Skeletal muscle tissue (tissue), 4 donors: Measurements from ENCODE around the gene DIS3L2. TPM values are rescaled to one million over a fixed set of nuclear protein-coding genes. Genes with fewer than 3 reads are reported as not detected.
"Not testable (repeated sequence)": the region's sequence is repeated elsewhere in the genome, so short reads cannot be mapped to it uniquely, and the experiment has no call there.

ENCODE experiments used
- H3K27ac ChIP-seq: one replicate; pipeline ENCODE4 v1.7.0; 2013; ENCODE audit warnings: mild to moderate bottlenecking, low read depth, low read length, inconsistent platforms
- H3K27me3 ChIP-seq, 3 donors: one replicate each; pipeline ENCODE4 v1.7.0; 2013; ENCODE audit warnings: low read length in 3 of 3; ENCODE audit not compliant: control insufficient read depth in 3 of 3, insufficient read depth in 3 of 3
- H3K36me3 ChIP-seq, 3 donors: one replicate each; pipeline ENCODE4 v1.7.0; 2013; ENCODE audit warnings: low read length in 3 of 3; ENCODE audit not compliant: control insufficient read depth in 3 of 3, insufficient read depth in 3 of 3
- H3K4me1 ChIP-seq, 3 donors: one replicate each; pipeline ENCODE4 v1.7.0; 2013; ENCODE audit warnings: low read length in 3 of 3, mild to moderate bottlenecking in 3 of 3; ENCODE audit not compliant: control insufficient read depth in 3 of 3, insufficient read depth in 3 of 3
- H3K4me3 ChIP-seq, 3 donors: one replicate each; pipeline ENCODE4 v1.7.0; 2013; ENCODE audit warnings: low read length in 3 of 3
- H3K9ac ChIP-seq, 3 donors: one replicate each; pipeline ENCODE4 v1.7.0; 2013; ENCODE audit warnings: low read length in 3 of 3, mild to moderate bottlenecking in 3 of 3, moderate library complexity in 2 of 3, low read depth in 1 of 3
- H3K9me3 ChIP-seq, 3 donors: one replicate each; pipeline ENCODE4 v1.7.0; 2013; ENCODE audit warnings: low read length in 3 of 3; ENCODE audit not compliant: control insufficient read depth in 3 of 3
- total RNA-seq: library from RNA; depleted of rRNA; stranded (reverse); fragments of >200 nt; gene quantifications from one replicate; pipeline ENCODE4 v1.2.3, GENCODE V29; 2014
- donor health status: Osteomylitis.

Gene DIS3L2
- total RNA-seq, 1 donor from 2014 or later = 24.0 TPM

DNA sequence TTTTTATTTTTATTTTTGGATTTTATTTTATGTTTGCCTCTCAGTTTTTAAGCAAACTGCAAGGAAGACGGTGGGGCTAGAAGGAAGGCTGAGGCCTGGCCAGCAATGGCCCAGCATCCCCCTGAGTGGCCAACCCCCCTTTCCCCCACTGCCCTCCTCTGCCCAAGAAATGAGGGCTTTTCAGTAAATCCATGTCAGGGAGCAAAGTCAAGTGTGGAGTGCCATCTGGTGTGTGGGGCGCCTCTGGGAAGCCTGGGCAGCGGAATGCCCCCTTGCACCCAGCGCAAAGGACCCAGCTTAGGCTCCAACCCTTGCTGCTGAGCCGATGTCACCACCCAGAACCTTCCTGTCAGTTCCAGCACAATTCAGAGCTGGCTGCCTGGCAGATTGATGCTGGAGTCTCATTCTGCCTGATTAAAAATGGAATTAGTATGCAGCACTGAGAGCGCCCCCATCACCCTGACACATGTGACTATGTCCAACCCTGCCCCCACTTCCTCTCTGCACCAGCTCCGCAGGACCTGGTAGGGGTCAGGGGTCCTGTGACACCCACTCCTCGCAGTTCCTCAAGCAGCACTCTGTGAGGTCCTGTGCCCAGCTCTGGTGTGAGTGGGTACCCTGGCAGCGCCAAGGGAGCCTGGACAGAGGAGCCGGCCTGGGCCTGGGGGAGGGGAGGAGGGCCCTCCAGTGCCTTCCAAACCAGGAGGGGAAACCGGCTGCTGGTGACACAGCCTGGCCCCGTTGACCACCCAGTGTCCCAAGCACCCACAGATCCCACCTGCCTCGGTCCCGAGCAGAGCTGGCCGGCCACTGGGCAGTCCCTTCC is 407.8 kb downstream of the DIS3L2 start:
- Histone ChIP-seq H3K36me3 (no peaks in the 10 kb centered on the region), H3K27ac (no peak overlapping the region), H3K4me3 (no peak overlapping the region), H3K4me1 (no peaks in the 10 kb centered on the region), H3K9me3 (no peaks in the 10 kb centered on the region), H3K9ac (no peak overlapping the region), H3K27me3 (peaks cover 0 to 8% (median 0%) of the 10 kb centered on the region in 3 donors)

DNA sequence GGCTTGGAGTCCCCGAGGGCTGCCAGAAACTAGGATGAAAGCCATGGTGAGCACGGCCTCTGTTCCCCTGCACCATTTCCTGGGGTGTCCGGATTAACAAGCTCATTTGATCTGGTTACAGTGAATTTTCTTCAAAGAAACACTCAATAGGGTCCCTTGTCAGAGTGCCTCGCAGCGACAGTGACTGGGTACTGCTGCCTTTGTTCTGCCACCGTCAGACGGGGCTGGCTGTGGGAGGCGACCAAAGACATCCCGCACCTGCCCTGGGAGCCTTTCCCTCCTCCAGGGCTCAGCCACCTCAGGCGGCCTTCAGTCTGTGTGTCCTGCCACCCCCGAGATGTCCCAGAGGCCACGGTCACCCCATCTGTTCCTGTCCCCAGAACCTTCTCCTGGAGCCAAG is 408.5 kb downstream of the DIS3L2 start:
- H3K4me3 ChIP-seq, H3K4me1 ChIP-seq, H3K9ac ChIP-seq, H3K27me3 ChIP-seq, H3K27ac ChIP-seq, H3K9me3 ChIP-seq, H3K36me3 ChIP-seq: not testable (repeated sequence)

DNA sequence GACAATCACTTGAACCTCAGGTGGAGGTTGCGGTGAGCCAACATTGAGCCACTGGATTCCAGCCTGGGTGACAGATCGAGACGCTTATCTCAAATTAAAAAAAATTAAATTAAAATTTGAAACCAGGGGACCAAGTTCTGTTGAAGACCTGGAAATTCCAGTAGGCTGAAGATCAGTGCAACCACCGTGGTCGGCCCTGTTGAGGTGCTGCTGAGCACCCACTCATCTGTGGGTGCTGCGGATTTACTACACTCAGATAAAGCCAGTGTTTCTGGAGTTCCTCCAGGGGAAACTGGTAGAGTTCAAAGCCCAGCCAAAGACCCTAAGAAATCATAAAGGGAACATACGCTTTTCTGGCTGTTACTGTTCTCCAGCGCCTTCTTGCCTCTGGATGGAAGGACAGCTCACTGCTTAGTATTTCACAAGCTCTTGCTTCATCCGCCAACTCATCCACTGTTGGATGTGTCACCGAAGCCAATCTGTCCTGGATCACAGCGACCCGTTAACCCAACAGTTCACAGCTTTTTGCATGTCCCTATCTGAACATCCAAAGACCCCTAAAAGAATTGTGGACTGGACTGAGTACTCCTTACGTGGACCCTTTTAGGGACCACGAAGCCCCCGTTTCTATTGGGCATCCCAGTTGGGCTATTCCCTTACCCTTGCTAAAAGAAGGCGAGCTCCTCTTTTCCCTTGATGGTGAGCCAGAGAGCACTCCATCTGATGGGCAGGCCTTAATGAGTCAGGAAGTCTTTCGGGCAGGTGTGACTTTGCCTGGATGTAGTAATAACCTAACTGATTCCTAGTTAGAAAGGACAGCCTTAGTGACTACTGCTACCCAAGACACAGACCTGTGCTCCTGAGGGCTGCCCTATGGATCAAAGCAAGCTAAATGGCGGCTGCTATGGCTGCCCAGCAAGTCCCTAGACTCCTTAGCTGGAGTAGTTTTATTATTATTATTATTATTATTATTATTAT is 411.0 kb downstream of the DIS3L2 start:
- Histone ChIP-seq H3K27ac (no peak overlapping the region), H3K9ac (no peak overlapping the region), H3K36me3 (no peaks in the 10 kb centered on the region), H3K27me3 (peaks cover 0 to 18% (median 0%) of the 10 kb centered on the region in 3 donors), H3K4me3 (no peak overlapping the region), H3K9me3 (no peaks in the 10 kb centered on the region), H3K4me1 (no peaks in the 10 kb centered on the region)

DNA sequence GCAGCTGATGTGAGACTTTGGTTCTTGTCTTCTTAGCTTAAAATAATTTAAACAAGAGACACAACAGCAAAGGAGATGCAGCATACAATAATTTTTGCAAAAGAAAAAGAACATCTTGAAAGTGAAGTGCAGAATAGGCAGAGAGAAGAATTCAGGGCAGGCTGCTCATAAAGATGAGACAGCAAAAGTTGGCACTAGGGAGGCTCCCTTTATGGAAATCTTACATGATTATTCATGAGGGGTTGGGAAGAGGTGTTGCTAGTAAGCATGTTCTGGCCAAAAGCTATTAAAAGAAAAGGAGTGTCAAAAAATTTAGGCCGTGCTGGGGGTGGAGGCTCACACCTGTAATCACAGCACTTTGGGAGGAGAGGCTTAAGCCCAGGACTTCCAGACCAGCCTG is 412.8 kb downstream of the DIS3L2 start:
- Histone ChIP-seq H3K36me3 (no peaks in the 10 kb centered on the region), H3K4me1 (no peaks in the 10 kb centered on the region), H3K9ac (no peak overlapping the region), H3K9me3 (no peaks in the 10 kb centered on the region), H3K4me3 (no peak overlapping the region), H3K27ac (no peak overlapping the region), H3K27me3 (peaks cover 0 to 13% (median 0%) of the 10 kb centered on the region in 3 donors)

DNA sequence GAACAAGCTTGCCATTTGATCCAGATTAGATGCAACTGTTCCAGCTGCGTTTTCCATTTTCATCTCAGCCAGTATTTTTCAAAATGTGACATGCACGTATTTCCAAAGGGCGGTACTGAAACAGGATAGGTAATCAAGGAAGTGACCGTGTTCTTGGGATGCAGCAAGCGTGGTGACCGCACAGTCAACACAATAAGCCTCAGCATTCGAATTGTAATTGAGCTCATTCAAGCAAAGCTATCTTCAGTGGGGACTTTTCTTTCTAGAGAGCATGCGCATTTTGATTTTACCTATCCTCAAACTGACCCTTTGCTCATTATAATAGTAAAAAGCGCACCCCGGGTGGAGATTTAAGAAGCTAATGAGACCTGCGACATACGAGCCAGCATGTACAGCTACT is 413.7 kb downstream of the DIS3L2 start:
- Histone ChIP-seq H3K27me3 (peaks cover 0 to 13% (median 0%) of the 10 kb centered on the region in 3 donors), H3K9ac (no peak overlapping the region), H3K27ac (no peak overlapping the region), H3K4me3 (no peak overlapping the region), H3K9me3 (no peaks in the 10 kb centered on the region), H3K4me1 (no peaks in the 10 kb centered on the region), H3K36me3 (no peaks in the 10 kb centered on the region)

DNA sequence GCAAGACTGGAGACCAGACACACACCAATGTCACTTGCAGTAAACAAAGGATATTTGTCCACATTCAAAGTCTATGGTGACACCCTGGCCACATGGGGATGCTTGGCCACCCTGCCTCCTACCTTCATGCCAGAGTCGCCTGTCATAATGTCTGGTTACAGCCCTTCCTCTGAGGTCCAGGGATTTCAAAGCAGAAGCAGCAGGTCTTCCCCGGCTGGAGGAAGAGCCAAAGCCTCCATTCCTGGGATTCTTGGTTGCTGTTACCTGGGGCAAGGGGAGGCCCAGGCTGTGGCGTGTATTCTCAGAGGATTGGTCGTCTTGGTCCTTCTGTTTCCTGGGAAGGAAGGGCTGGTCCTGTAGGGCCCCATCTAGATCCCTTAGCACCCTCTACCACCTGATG is 414.7 kb downstream of the DIS3L2 start:
- H3K27ac ChIP-seq = no peak overlapping the region
- H3K9me3 ChIP-seq = no peaks in the 10 kb centered on the region
- H3K4me3 ChIP-seq = no peak overlapping the region
- H3K4me1 ChIP-seq = no peaks in the 10 kb centered on the region
- H3K36me3 ChIP-seq = no peaks in the 10 kb centered on the region
- peaks cover 0 to 13% (median 3%) of the 10 kb centered on the region in 3 donors for H3K27me3 ChIP-seq
- H3K9ac ChIP-seq = no peak overlapping the region

DNA sequence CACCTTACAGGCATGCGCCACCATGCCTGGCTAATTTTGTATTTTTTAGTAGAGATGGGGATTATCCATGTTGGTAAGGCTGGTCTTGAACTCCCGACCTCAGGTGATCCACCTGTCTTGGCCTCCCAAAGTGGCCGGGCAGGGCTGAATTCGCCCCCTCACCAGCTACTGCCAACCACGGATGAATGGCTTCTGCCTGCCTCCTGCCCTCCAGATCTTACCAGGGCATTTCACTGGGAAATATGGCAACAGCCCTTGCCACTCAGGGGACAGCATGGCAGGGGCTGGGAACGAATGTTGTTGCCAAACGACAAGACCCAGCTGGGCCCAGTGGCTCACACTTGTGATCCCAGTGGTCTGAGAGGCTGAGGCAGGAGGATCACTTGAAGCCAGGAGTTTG is 415.2 kb downstream of the DIS3L2 start:
- Histone ChIP-seq H3K36me3 (no peaks in the 10 kb centered on the region), H3K27ac (no peak overlapping the region), H3K4me1 (no peaks in the 10 kb centered on the region), H3K27me3 (peaks cover 2 to 15% (median 8%) of the 10 kb centered on the region in 3 donors), H3K9me3 (no peaks in the 10 kb centered on the region), H3K9ac (no peak overlapping the region), H3K4me3 (no peak overlapping the region)

DNA sequence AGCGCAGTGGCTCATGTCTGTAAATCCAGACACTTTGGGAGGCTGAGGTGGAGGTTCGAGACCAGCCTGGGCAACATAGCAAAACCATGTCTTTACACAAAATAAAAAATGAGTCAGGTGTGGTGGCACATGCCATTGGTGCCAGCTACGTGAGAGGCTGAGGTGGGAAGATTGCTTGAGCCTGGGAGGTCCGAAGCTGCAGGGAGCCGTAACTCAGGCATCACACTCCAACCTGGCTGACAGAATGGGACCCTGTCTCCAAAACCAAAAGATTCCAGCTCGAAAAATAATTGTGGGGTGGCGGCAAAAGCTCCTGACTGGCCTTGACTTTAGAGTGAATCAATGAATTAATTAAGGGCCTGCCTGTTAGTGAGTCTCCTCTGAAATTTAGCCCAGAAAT is 415.8 kb downstream of the DIS3L2 start:
- Histone ChIP-seq H3K9me3 (no peaks in the 10 kb centered on the region), H3K4me1 (no peaks in the 10 kb centered on the region), H3K9ac (no peak overlapping the region), H3K36me3 (no peaks in the 10 kb centered on the region), H3K4me3 (no peak overlapping the region), H3K27ac (no peak overlapping the region), H3K27me3 (peaks cover 8 to 21% (median 14%) of the 10 kb centered on the region in 3 donors)

DNA sequence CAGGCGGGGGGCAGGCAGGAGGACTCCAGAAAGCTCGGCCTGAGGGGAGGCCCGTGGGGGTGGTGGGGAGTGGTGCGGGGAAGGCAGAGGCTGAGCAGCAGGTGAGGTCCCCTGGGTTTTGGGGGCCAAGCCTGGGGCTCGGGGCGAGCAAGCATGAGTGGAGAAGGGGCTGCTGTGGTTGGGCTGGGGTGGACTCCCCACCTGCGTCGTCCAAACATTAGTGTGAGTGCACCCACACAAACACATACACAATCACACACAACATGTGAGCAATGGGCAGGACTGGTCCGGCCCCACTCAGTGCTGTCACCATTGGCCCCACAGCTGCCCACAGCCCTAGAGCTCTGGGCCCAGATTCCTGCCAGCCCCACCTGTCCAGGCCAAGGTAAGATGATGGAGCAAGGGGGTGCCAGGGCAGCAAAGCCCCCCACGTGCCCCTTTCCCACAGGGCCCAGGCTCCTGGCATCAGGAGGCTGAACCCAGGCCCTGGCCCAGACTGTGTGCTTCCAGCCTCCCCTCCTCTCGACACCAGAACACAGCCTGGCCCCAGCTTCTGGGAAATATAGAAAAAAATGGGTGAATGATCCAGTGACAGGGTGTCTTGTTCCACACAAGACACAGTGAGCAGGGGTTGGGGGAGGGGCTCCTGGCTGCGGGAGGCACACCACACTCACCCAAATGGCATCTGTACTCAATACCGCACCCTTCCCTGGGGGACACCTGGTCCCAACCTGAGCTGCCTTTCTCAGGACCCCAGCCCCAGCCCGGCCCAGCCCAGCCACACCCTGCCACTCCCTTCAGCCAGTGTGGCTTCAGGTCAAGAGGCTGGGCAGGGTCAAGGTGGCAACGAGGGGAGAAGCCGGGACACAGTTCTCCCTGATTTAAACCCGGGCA is 416.6 kb downstream of the DIS3L2 start:
- no peaks in the 10 kb centered on the region for H3K4me1 ChIP-seq
- H3K9ac ChIP-seq = no peak overlapping the region
- H3K27me3 ChIP-seq = peaks cover 15 to 27% (median 20%) of the 10 kb centered on the region in 3 donors
- H3K4me3 ChIP-seq = no peak overlapping the region
- H3K27ac ChIP-seq = no peak overlapping the region
- H3K36me3 ChIP-seq = no peaks in the 10 kb centered on the region
- H3K9me3 ChIP-seq = no peaks in the 10 kb centered on the region
